IMR-90 (cell line): ENCODE data around the gene COL27A1. TPM values are rescaled to one million over a fixed set of nuclear protein-coding genes. Genes with fewer than 3 reads are reported as not detected.

Source experiments
- ATAC-seq: fragments of 200-7000 bp; cut with Tn5 transposase; 2 replicates; pipeline ENCODE4 v1.9.1; 2020; ENCODE audit warnings: low read depth, mild to moderate bottlenecking, moderate library complexity
- BruUV-seq: library from RNA; stranded (reverse); fragments of 400-500 nt; replicated peaks from 2 replicates; lab custom pipeline; 2021; lab: Mats Ljungman, UMichigan
- CTCF ChIA-PET: fragments of 300-600 bp; formaldehyde crosslinking; extraction: SDS; loops from one replicate; lab custom pipeline; 2021; ENCODE audit warnings: antibody characterized with exemption; lab: Yijun Ruan, JAX
- POLR2A ChIA-PET: fragments of 300-600 bp; sonication (Branson Sonifier 250); formaldehyde crosslinking; loops from one replicate; lab custom pipeline; 2022; ENCODE audit warnings: antibody characterized with exemption; ENCODE audit not compliant: unreplicated experiment; lab: Charles Lee
- DNase-seq: peaks from one replicate; pipeline ENCODE4 v3.0.0; 2013
- H2AFZ ChIP-seq: replicated peaks from 2 replicates; pipeline ENCODE3; 2013; ENCODE audit warnings: low read length, mild to moderate bottlenecking; ENCODE audit not compliant: poor library complexity
- H2AK5ac ChIP-seq: 2 replicates; pipeline ENCODE4 v1.6.1; 2013; ENCODE audit warnings: low read depth, low read length, inconsistent platforms
- H2AK9ac ChIP-seq: replicated peaks from 2 replicates; pipeline ENCODE3; 2013; ENCODE audit warnings: mild to moderate bottlenecking, low read depth, low read length, moderate library complexity; ENCODE audit not compliant: poor library complexity
- H2BK120ac ChIP-seq: 2 replicates; pipeline ENCODE4 v1.6.1; 2013; ENCODE audit warnings: low read depth, low read length, inconsistent platforms
- H2BK15ac ChIP-seq: 3 replicates; pipeline ENCODE4 v1.6.1; 2013; ENCODE audit warnings: low read depth, low read length, inconsistent platforms
- H2BK20ac ChIP-seq: 2 replicates; pipeline ENCODE4 v1.6.1; 2013; ENCODE audit warnings: low read depth, mild to moderate bottlenecking, inconsistent platforms, low read length, moderate library complexity
- H2BK5ac ChIP-seq: 2 replicates; pipeline ENCODE4 v1.6.1; 2013; ENCODE audit warnings: mild to moderate bottlenecking, low read depth, low read length, inconsistent platforms; ENCODE audit not compliant: poor library complexity, severe bottlenecking
- H3K14ac ChIP-seq: replicated peaks from 2 replicates; pipeline ENCODE4 v1.6.1; 2013; ENCODE audit warnings: low read depth, low read length, inconsistent platforms
- H3K18ac ChIP-seq: 2 replicates; pipeline ENCODE4 v1.6.1; 2013; ENCODE audit warnings: low read depth, low read length, control low read depth
- H3K23ac ChIP-seq: 2 replicates; pipeline ENCODE4 v1.6.1; 2013; ENCODE audit warnings: low read depth, low read length, inconsistent platforms
- H3K27ac ChIP-seq: 2 replicates; pipeline ENCODE4 v1.5.1; 2013; ENCODE audit warnings: mild to moderate bottlenecking, control low read depth, low read length; ENCODE audit not compliant: insufficient read depth
- H3K27me3 ChIP-seq: 2 replicates; pipeline ENCODE4 v1.6.1; 2013; ENCODE audit warnings: low read length; ENCODE audit not compliant: control insufficient read depth, insufficient read depth
- H3K36me3 ChIP-seq: 2 replicates; pipeline ENCODE4 v1.6.1; 2013; ENCODE audit warnings: low read length, mixed read lengths; ENCODE audit not compliant: control insufficient read depth, insufficient read depth
- H3K4ac ChIP-seq: 2 replicates; pipeline ENCODE4 v1.6.1; 2013; ENCODE audit warnings: low read depth, low read length, inconsistent platforms
- H3K4me1 ChIP-seq: 2 replicates; pipeline ENCODE4 v1.6.1; 2013; ENCODE audit warnings: low read length, mixed read lengths; ENCODE audit not compliant: control insufficient read depth, insufficient read depth
- H3K4me2 ChIP-seq: 2 replicates; pipeline ENCODE4 v1.6.1; 2013; ENCODE audit warnings: low read depth, mild to moderate bottlenecking, control low read depth, low read length, moderate library complexity
- H3K4me3 ChIP-seq: 2 replicates; pipeline ENCODE4 v1.5.1; 2013; ENCODE audit warnings: low read depth, mild to moderate bottlenecking, control low read depth, low read length, moderate library complexity; ENCODE audit not compliant: insufficient read depth
- H3K56ac ChIP-seq: 2 replicates; pipeline ENCODE4 v1.6.1; 2013; ENCODE audit warnings: low read length, inconsistent platforms; ENCODE audit not compliant: insufficient read depth; ENCODE audit errors: extremely low read depth
- H3K79me1 ChIP-seq, 2 experiments: 2 replicates each; pipeline ENCODE4 v1.6.1; 2013; ENCODE audit warnings: low read length in 2 of 2, inconsistent platforms in 1 of 2, low read depth in 1 of 2
- H3K9ac ChIP-seq: 2 replicates; pipeline ENCODE4 v1.6.1; 2013; ENCODE audit warnings: low read depth, low read length, control low read depth
- H3K9me1 ChIP-seq: 2 replicates; pipeline ENCODE4 v1.6.1; 2013; ENCODE audit warnings: low read length, inconsistent platforms; ENCODE audit not compliant: insufficient read depth
- H3K9me3 ChIP-seq: 2 replicates; pipeline ENCODE4 v1.6.1; 2013; ENCODE audit warnings: low read length; ENCODE audit not compliant: control insufficient read depth, insufficient read depth
- H4K20me1 ChIP-seq: 2 replicates; pipeline ENCODE4 v1.6.1; 2013; ENCODE audit warnings: low read length, inconsistent platforms; ENCODE audit not compliant: insufficient read depth
- H4K5ac ChIP-seq: 2 replicates; pipeline ENCODE4 v1.6.1; 2013; ENCODE audit warnings: mild to moderate bottlenecking, low read depth, low read length, control low read depth
- H4K8ac ChIP-seq, 2 experiments: 2 replicates each; pipeline ENCODE4 v1.6.1; 2013; ENCODE audit warnings: low read depth in 2 of 2, low read length in 2 of 2, control low read depth in 1 of 2, inconsistent platforms in 1 of 2
- H4K91ac ChIP-seq: 2 replicates; pipeline ENCODE4 v1.6.1; 2013; ENCODE audit warnings: low read depth, low read length, inconsistent platforms; ENCODE audit not compliant: insufficient read depth
- BHLHE40 ChIP-seq: fragments of 150-350 bp; IDR thresholded peaks from 2 replicates; pipeline ENCODE4 v1.6.1; 2016; ENCODE audit warnings: mild to moderate bottlenecking, low read depth, low read length
- CEBPB ChIP-seq: IDR thresholded peaks from 2 replicates; pipeline ENCODE4 v1.6.1; 2012; ENCODE audit warnings: low read depth, low read length, improper control_type of control experiment
- CHD1 ChIP-seq: IDR thresholded peaks from 2 replicates; pipeline ENCODE4 v1.6.1; 2012; ENCODE audit warnings: low read depth, low read length, improper control_type of control experiment
- FOS ChIP-seq: fragments of 150-350 bp; IDR thresholded peaks from 2 replicates; pipeline ENCODE4 v1.6.1; 2016; ENCODE audit warnings: low read depth, low read length
- MAFK ChIP-seq: IDR thresholded peaks from 2 replicates; pipeline ENCODE4 v1.6.1; 2012; ENCODE audit warnings: low read depth, low read length, improper control_type of control experiment
- MAZ ChIP-seq: IDR thresholded peaks from 2 replicates; pipeline ENCODE4 v1.6.1; 2012; ENCODE audit warnings: low read depth, mild to moderate bottlenecking, low read length, improper control_type of control experiment, moderate library complexity, borderline replicate concordance
- MXI1 ChIP-seq: IDR thresholded peaks from 2 replicates; pipeline ENCODE4 v1.6.1; 2012; ENCODE audit warnings: low read depth, mild to moderate bottlenecking, low read length, moderate library complexity, borderline replicate concordance
- NFE2L2 ChIP-seq: fragments of 150-350 bp; IDR thresholded peaks from 2 replicates; pipeline ENCODE4 v1.6.1; 2016; ENCODE audit warnings: low read depth, mild to moderate bottlenecking, low read length
- POLR2A ChIP-seq: IDR thresholded peaks from 2 replicates; pipeline ENCODE4 v1.6.1; 2012; ENCODE audit warnings: mild to moderate bottlenecking, low read depth, low read length
- RAD21 ChIP-seq: IDR thresholded peaks from 2 replicates; pipeline ENCODE4 v1.6.1; 2012; ENCODE audit warnings: low read length, improper control_type of control experiment
- RCOR1 ChIP-seq: IDR thresholded peaks from 2 replicates; pipeline ENCODE4 v1.6.1; 2012; ENCODE audit warnings: mild to moderate bottlenecking, low read length, improper control_type of control experiment; ENCODE audit not compliant: insufficient replicate concordance
- RFX5 ChIP-seq: IDR thresholded peaks from 2 replicates; pipeline ENCODE4 v1.8.0; 2012; ENCODE audit warnings: low read depth, mild to moderate bottlenecking, low read length, moderate library complexity
- SMC3 ChIP-seq: fragments of 150-350 bp; IDR thresholded peaks from 2 replicates; pipeline ENCODE4 v1.6.1; 2016; ENCODE audit warnings: low read depth, mild to moderate bottlenecking, antibody characterized with exemption, low read length, moderate library complexity
- WGBS, 2 experiments: methylation state at CpG; one replicate each; pipeline versions ENCODE4 v1.1.5 to v1.1.7; 2013; ENCODE audit warnings: missing lambda C conversion rate in 2 of 2; ENCODE audit not compliant: insufficient read length in 1 of 2; ENCODE audit errors: extremely low coverage in 2 of 2; 5-methylcytosine and 5-hydroxymethylcytosine counted together
- dilution Hi-C: fragments of 300-500 bp; cut with HindIII; formaldehyde crosslinking; loops from one replicate; pipeline ENCODE4 v1.14.3; 2018; ENCODE audit warnings: low sequenced_read_pairs; ENCODE audit not compliant: unreplicated experiment
- in situ Hi-C: fragments of 300-500 bp; cut with MboI; formaldehyde crosslinking; loops from 3 replicates; pipeline ENCODE4 v1.14.3; 2019; ENCODE audit warnings: low sequenced_read_pairs, inconsistent platforms, mixed read lengths
- intact Hi-C: fragments of 100-400 bp; cut with micrococcal nuclease; formaldehyde crosslinking; loops from 2 replicates; pipeline ENCODE4 v1.10.0; 2022
- polyA plus RNA-seq, 3 experiments: library from polyadenylated mRNA; depleted of rRNA; stranded (reverse); fragments of >200 nt; gene quantifications; 2 replicates each; pipeline ENCODE4 v1.2.3, GENCODE V29; 2012; ENCODE audit warnings: low replicate concordance in 1 of 3
- total RNA-seq: library from RNA; depleted of rRNA; stranded (reverse); fragments of >200 nt; gene quantifications from 2 replicates; pipeline ENCODE4 v1.2.3, GENCODE V29; 2012
- TF ChIP-seq, protein P1 (sequence below): conservative IDR thresholded peaks from 2 replicates; pipeline ENCODE4 v1.5.1; 2012; ENCODE audit warnings: mild to moderate bottlenecking, low read depth, low read length, improper control_type of control experiment
- TF ChIP-seq, protein P2 (sequence below): fragments of 150-350 bp; IDR thresholded peaks from 2 replicates; pipeline ENCODE4 v1.6.1; 2016; ENCODE audit warnings: low read depth, mild to moderate bottlenecking, low read length, moderate library complexity, borderline replicate concordance
- TF ChIP-seq, protein P3 (sequence below): fragments of 150-350 bp; IDR thresholded peaks from 2 replicates; pipeline ENCODE4 v1.6.1; 2017; ENCODE audit warnings: mild to moderate bottlenecking, antibody characterized with exemption, low read length, low read depth

The COL27A1 gene
- total and polyA plus RNA-seq, 2 of the 4 experiments (the other 2 are of a cell fraction), result 3.2 to 18.3 TPM

DNA sequence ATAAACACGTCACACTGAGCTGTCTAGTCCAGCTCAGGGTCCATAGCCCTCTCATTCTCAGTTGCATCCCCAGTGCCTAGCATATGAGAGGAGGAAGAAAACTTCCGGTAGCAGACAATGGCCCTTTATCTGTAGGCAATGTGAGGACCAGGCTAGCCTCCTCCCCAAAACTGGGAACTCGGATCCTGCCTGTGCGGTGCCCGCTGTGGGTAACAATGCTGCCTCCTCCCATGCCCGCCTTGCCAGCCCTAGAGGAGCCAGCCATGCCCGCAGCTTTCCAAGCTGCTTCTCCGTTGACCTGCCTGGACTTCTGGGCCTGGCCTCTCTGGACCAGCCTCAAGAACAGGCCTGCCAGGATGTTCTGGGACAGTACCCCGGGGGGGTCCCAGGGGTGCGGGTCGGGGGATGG is 93.0 kb downstream of the COL27A1 start:
- H3K27me3 ChIP-seq, result no peaks in the 10 kb centered on the region
- H2AFZ ChIP-seq, result no peak overlapping the region
- H2AK5ac ChIP-seq, result no peak overlapping the region
- no peak overlapping the region for H4K5ac ChIP-seq
- H3K4ac ChIP-seq, result no peak overlapping the region
- no peak overlapping the region for H3K9ac ChIP-seq
- no peak overlapping the region for H2BK20ac ChIP-seq
- H3K9me1 ChIP-seq, result peaks cover 7% of the 10 kb centered on the region; the same call in 1 of the 2 replicates
- no peak overlapping the region for H3K14ac ChIP-seq
- no peaks in the 10 kb centered on the region for H4K20me1 ChIP-seq
- no peak for ATAC-seq
- no peak overlapping the region for H3K4me3 ChIP-seq
- CTCF ChIA-PET, result no interaction called here
- H4K91ac ChIP-seq, result no peak overlapping the region
- BruUV-seq, result no TSS peak
- in situ Hi-C loops (no loop called here), dilution Hi-C loops (no loop called here), intact Hi-C loops (no loop called here)
- peaks cover 6% of the 10 kb centered on the region; the same call in 1 of the 2 replicates for H3K36me3 ChIP-seq
- no peak overlapping the region for H3K4me2 ChIP-seq
- no peak overlapping the region for H2BK5ac ChIP-seq
- DNase-seq, result no peak
- no peak for TF ChIP-seq SMC3
- TF ChIP-seq FOS, result no peak
- TF ChIP-seq MAZ, result no peak
- TF ChIP-seq POLR2A, result no peak
- no peak for TF ChIP-seq RCOR1
- no peak for TF ChIP-seq RFX5
- no peak for TF ChIP-seq MXI1
- no peak for TF ChIP-seq RAD21
- TF ChIP-seq CEBPB, result no peak
- TF ChIP-seq, protein P1, sequence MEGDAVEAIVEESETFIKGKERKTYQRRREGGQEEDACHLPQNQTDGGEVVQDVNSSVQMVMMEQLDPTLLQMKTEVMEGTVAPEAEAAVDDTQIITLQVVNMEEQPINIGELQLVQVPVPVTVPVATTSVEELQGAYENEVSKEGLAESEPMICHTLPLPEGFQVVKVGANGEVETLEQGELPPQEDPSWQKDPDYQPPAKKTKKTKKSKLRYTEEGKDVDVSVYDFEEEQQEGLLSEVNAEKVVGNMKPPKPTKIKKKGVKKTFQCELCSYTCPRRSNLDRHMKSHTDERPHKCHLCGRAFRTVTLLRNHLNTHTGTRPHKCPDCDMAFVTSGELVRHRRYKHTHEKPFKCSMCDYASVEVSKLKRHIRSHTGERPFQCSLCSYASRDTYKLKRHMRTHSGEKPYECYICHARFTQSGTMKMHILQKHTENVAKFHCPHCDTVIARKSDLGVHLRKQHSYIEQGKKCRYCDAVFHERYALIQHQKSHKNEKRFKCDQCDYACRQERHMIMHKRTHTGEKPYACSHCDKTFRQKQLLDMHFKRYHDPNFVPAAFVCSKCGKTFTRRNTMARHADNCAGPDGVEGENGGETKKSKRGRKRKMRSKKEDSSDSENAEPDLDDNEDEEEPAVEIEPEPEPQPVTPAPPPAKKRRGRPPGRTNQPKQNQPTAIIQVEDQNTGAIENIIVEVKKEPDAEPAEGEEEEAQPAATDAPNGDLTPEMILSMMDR, result no peak
- TF ChIP-seq, protein P2, sequence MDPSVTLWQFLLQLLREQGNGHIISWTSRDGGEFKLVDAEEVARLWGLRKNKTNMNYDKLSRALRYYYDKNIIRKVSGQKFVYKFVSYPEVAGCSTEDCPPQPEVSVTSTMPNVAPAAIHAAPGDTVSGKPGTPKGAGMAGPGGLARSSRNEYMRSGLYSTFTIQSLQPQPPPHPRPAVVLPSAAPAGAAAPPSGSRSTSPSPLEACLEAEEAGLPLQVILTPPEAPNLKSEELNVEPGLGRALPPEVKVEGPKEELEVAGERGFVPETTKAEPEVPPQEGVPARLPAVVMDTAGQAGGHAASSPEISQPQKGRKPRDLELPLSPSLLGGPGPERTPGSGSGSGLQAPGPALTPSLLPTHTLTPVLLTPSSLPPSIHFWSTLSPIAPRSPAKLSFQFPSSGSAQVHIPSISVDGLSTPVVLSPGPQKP, result no peak
- no peak for TF ChIP-seq CHD1
- TF ChIP-seq BHLHE40, result no peak
- no peak for TF ChIP-seq NFE2L2
- no peak for TF ChIP-seq MAFK
- TF ChIP-seq, protein P3, sequence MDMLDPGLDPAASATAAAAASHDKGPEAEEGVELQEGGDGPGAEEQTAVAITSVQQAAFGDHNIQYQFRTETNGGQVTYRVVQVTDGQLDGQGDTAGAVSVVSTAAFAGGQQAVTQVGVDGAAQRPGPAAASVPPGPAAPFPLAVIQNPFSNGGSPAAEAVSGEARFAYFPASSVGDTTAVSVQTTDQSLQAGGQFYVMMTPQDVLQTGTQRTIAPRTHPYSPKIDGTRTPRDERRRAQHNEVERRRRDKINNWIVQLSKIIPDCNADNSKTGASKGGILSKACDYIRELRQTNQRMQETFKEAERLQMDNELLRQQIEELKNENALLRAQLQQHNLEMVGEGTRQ, result no peak
- POLR2A ChIA-PET, result no interaction called here
- H3K27ac ChIP-seq, result no peak overlapping the region
- H3K18ac ChIP-seq, result no peak overlapping the region
- H3K23ac ChIP-seq, result no peak overlapping the region
- H3K9me3 ChIP-seq, result no peaks in the 10 kb centered on the region
- no CpG with 5 or more reads among the region's 11 CpGs for WGBS, 2 experiments
- no peak overlapping the region for H2BK15ac ChIP-seq
- no peaks in the 10 kb centered on the region for H3K79me1 ChIP-seq
- no peak overlapping the region for H3K56ac ChIP-seq
- peaks cover 12% of the 10 kb centered on the region for H3K4me1 ChIP-seq
- no peak overlapping the region for H4K8ac ChIP-seq
- H2AK9ac ChIP-seq, result no peak overlapping the region
- no peak overlapping the region for H2BK120ac ChIP-seq
